HL-60 (cell line): Measurements from ENCODE around the gene TP53AIP1.

Experiments used
- DNase-seq, 2 experiments: peaks; one replicate each; pipeline ENCODE4 v3.0.0-alpha.2; 2010 to 2020; ENCODE audit warnings: low read depth in 1 of 2, low spot score in 1 of 2
- H3K27ac ChIP-seq: fragments of 250-450 bp; sonication (Bioruptor Pico); replicated peaks from 2 replicates; pipeline ENCODE4 v1.5.1; 2020; ENCODE audit warnings: mild to moderate bottlenecking, moderate library complexity
- H3K27me3 ChIP-seq: fragments of 250-450 bp; sonication (Bioruptor Pico); 2 replicates; pipeline ENCODE4 v1.5.1; 2021; ENCODE audit warnings: mild to moderate bottlenecking, moderate library complexity; ENCODE audit not compliant: insufficient read depth, poor library complexity, severe bottlenecking
- H3K4me3 ChIP-seq: replicated peaks from 2 replicates; pipeline ENCODE4 v1.5.1; 2011; ENCODE audit warnings: mild to moderate bottlenecking, control low read depth, low read length; ENCODE audit not compliant: insufficient read depth
- GABPA ChIP-seq: IDR thresholded peaks from 2 replicates; pipeline ENCODE4 v1.6.1; 2012; ENCODE audit warnings: low read depth
- POLR2AphosphoS5 ChIP-seq: IDR thresholded peaks from 2 replicates; pipeline ENCODE4 v1.6.1; 2012; ENCODE audit warnings: low read depth
- SPI1 ChIP-seq: IDR thresholded peaks from 2 replicates; pipeline ENCODE4 v1.6.1; 2012; ENCODE audit warnings: low read depth, mild to moderate bottlenecking, borderline replicate concordance
- TF ChIP-seq, protein P1 (sequence below): IDR thresholded peaks from 2 replicates; pipeline ENCODE4 v1.6.1; 2012; ENCODE audit warnings: low read depth; ENCODE audit not compliant: insufficient replicate concordance
- TF ChIP-seq, protein P2 (sequence below): IDR thresholded peaks from one replicate; pipeline ENCODE4 v1.5.1; 2011; ENCODE audit warnings: low read length, control low read depth, inconsistent platforms; ENCODE audit not compliant: insufficient read depth

TP53AIP1 gene

DNA sequence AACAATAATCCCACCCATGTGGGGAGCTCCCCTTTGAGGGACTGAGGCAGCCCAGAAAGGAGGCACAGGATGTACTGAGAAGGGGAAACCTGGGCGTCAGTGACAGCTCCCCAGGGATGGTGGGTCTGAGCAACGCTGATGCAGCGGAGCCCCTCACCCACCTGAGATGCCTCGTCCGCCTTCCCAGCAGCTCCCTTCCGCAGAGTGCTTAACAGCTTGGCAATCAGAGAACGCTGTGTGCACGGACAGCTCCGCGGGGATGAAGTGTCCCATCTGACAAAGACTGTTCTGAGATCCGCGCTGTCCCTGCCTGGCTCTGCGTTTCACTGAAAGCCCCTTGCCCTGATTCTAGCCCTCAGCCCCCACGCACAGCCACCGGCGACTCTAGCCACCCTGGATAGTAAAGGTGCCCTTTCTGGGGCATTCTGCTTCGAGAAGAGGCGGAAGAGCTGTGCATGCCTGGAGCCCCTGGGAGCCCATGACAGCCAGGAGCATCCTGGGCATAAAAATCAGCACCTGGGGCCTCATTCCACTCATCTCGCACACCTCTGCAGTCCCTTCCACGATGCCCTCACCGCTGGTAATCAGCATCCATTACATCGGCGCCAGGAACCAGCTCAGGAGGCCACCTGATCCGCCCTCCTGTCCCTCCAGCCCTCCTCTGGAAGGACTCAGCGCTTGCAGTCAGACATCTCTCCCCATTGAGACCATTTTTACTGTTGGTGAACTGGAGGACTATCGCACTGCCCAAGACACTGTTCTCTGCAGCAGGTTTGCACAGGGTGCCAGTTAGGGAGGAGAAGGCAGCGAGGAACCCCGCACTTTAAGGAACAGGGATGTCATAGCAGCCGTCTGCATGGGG lies 40.8 kb downstream of the TP53AIP1 start:
- Histone ChIP-seq H3K4me3 (no peak overlapping the region), H3K27me3 (peaks cover 26% of the 10 kb centered on the region)
- TF ChIP-seq POLR2AphosphoS5 (no peak), GABPA (no peak), SPI1 (no peak)
- TF ChIP-seq, protein P1, sequence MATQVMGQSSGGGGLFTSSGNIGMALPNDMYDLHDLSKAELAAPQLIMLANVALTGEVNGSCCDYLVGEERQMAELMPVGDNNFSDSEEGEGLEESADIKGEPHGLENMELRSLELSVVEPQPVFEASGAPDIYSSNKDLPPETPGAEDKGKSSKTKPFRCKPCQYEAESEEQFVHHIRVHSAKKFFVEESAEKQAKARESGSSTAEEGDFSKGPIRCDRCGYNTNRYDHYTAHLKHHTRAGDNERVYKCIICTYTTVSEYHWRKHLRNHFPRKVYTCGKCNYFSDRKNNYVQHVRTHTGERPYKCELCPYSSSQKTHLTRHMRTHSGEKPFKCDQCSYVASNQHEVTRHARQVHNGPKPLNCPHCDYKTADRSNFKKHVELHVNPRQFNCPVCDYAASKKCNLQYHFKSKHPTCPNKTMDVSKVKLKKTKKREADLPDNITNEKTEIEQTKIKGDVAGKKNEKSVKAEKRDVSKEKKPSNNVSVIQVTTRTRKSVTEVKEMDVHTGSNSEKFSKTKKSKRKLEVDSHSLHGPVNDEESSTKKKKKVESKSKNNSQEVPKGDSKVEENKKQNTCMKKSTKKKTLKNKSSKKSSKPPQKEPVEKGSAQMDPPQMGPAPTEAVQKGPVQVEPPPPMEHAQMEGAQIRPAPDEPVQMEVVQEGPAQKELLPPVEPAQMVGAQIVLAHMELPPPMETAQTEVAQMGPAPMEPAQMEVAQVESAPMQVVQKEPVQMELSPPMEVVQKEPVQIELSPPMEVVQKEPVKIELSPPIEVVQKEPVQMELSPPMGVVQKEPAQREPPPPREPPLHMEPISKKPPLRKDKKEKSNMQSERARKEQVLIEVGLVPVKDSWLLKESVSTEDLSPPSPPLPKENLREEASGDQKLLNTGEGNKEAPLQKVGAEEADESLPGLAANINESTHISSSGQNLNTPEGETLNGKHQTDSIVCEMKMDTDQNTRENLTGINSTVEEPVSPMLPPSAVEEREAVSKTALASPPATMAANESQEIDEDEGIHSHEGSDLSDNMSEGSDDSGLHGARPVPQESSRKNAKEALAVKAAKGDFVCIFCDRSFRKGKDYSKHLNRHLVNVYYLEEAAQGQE = no peak
- TF ChIP-seq, protein P2, sequence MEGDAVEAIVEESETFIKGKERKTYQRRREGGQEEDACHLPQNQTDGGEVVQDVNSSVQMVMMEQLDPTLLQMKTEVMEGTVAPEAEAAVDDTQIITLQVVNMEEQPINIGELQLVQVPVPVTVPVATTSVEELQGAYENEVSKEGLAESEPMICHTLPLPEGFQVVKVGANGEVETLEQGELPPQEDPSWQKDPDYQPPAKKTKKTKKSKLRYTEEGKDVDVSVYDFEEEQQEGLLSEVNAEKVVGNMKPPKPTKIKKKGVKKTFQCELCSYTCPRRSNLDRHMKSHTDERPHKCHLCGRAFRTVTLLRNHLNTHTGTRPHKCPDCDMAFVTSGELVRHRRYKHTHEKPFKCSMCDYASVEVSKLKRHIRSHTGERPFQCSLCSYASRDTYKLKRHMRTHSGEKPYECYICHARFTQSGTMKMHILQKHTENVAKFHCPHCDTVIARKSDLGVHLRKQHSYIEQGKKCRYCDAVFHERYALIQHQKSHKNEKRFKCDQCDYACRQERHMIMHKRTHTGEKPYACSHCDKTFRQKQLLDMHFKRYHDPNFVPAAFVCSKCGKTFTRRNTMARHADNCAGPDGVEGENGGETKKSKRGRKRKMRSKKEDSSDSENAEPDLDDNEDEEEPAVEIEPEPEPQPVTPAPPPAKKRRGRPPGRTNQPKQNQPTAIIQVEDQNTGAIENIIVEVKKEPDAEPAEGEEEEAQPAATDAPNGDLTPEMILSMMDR = no peak

DNA sequence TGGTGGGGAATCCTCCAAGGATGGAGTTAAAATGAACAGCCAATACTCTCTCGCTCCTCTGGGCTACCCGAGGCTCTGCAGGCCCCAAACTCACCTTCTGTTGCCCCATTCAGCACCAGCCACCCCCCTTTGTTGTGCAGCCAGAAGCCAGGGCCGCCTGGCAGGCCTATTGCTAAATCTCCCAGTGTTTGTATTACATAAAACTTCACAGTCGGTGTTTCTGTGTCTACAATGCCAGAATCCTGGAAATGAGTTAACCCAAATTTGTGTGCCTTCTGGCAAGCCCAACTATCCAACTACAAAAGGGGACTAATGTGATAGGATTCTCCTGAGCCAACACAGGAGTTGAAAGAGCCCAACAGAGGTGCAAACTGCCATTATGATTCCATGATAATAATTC lies 42.2 kb downstream of the TP53AIP1 start:
- Histone ChIP-seq H3K27ac (no peak overlapping the region), H3K4me3 (no peak overlapping the region), H3K27me3 (peaks cover 21% of the 10 kb centered on the region)
- no peak for DNase-seq
- TF ChIP-seq GABPA (no peak), POLR2AphosphoS5 (no peak), SPI1 (no peak)
- TF ChIP-seq, protein P1 = no peak
- TF ChIP-seq, protein P2 = no peak

More for the DNA sequence above, 40.8 kb downstream of the TP53AIP1 start:
- DNase-seq = no peak
- no peak overlapping the region for H3K27ac ChIP-seq

DNA sequence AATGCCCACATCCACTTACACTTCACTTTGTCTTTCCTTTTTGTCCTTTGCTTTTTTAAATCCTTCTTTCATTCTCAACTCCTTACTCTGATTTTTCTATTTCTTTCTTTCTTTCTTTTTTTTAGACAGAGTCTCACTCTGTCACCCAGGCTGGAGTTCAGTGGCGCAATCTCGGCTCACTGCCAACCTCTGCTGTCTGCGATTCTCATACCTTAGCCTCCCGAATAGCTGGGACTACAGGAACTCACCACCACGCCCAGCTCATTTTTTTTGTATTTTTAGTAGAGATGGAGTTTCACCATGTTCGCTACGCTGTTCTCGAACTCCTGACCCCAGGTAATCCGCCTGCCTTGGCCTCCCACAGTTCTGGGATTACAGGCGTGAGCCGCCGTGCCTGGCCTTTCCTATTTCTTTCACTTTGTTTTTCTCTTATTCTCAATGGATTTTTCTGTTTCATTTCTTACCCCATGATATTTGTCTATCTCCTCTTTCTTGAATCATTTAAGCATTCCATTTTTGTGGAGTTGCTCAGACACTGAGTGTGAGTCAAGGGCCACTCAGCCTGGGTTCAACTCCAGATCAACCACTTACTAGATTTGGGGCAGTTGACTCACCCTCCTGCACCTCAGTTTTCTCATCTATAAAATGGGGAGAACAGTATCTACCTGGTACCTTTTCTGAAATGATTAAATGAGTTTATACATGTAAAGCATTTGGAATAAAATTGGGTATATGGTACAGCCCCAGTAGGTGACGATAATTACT lies 43.9 kb downstream of the TP53AIP1 start:
- no peak for DNase-seq
- TF ChIP-seq SPI1 (no peak), GABPA (no peak)
- TF ChIP-seq, protein P1 = no peak
- H3K27me3 ChIP-seq = peaks cover 13% of the 10 kb centered on the region

More for the DNA sequence above, 43.9 kb downstream of the TP53AIP1 start:
- H3K27ac ChIP-seq = no peak overlapping the region
- H3K4me3 ChIP-seq = no peak overlapping the region
